Upper lobe of right lung (tissue), 1 donor: ENCODE measurements around the gene NUTM2F. TPM values are rescaled to one million over a fixed set of nuclear protein-coding genes. Genes with fewer than 3 reads are reported as not detected.
"Not testable (repeated sequence)": the region's sequence is repeated elsewhere in the genome, so short reads cannot be mapped to it uniquely, and the experiment has no call there.

ENCODE experiments used
- ATAC-seq: fragments of 200-7000 bp; cut with Tn5 transposase; one replicate; pipeline ENCODE4 v1.9.1; 2020; ENCODE audit warnings: mild to moderate bottlenecking, moderate library complexity
- DNase-seq: peaks from one replicate; pipeline ENCODE4 v3.0.0-alpha.2; 2020
- H3K27ac ChIP-seq: fragments of 200-600 bp; one replicate; pipeline ENCODE4 v1.8.0; 2022
- H3K27me3 ChIP-seq: fragments of 200-600 bp; one replicate; pipeline ENCODE4 v1.8.0; 2022; ENCODE audit warnings: mild to moderate bottlenecking
- H3K36me3 ChIP-seq: fragments of 200-600 bp; one replicate; pipeline ENCODE4 v1.8.0; 2022
- H3K4me1 ChIP-seq: fragments of 200-600 bp; one replicate; pipeline ENCODE4 v1.8.0; 2022
- H3K4me3 ChIP-seq: fragments of 200-600 bp; one replicate; pipeline ENCODE4 v1.8.0; 2022; ENCODE audit warnings: mild to moderate bottlenecking
- H3K9me3 ChIP-seq: fragments of 200-600 bp; one replicate; pipeline ENCODE4 v1.8.0; 2022
- intact Hi-C: fragments of 100-400 bp; cut with DNase I; formaldehyde crosslinking; loops from one replicate; pipeline ENCODE4 v1.11.0; 2022
- long read RNA-seq: library from polyadenylated mRNA; unstranded; transcript quantifications from one replicate; pipeline ENCODE4 v2.0.0, GENCODE V29; 2021
- total RNA-seq: library from RNA; stranded (reverse); fragmentation: NEBNext Ultra II Directional; extraction: Animal tissue kit (Norgen Biotek cat#: 25700); gene quantifications from one replicate; pipeline ENCODE4 v1.2.1, GENCODE V29; 2021
- donor health status: DM: no; HTN: yes; CAD: no; lungs with severe emphysema.

The NUTM2F gene, protein sequence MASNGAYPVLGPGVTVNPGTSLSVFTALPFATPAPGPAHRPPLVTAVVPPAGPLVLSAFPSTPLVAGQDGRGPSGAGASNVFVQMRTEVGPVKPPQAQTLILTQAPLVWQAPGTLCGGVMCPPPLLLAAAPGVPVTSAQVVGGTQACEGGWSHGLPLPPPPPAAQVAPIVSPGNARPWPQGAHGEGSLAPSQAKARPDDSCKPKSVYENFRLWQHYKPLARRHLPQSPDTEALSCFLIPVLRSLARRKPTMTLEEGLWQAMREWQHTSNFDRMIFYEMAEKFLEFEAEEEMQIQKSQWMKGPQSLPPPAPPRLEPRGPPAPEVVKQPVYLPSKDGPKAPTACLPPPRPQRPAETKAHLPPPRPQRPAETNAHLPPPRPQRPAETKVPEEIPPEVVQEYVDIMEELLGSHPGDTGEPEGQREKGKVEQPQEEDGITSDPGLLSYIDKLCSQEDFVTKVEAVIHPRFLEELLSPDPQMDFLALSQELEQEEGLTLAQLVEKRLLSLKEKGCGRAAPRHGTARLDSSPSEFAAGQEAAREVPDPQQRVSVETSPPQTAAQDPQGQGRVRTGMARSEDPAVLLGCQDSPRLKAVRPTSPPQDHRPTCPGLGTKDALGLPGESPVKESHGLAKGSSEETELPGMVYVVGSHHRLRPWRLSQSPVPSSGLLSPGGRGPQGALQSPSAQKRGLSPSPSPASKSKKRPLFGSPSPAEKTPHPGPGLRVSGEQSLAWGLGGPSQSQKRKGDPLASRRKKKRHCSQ
- not detected for total RNA-seq
- long read RNA-seq = 0 reads

DNA sequence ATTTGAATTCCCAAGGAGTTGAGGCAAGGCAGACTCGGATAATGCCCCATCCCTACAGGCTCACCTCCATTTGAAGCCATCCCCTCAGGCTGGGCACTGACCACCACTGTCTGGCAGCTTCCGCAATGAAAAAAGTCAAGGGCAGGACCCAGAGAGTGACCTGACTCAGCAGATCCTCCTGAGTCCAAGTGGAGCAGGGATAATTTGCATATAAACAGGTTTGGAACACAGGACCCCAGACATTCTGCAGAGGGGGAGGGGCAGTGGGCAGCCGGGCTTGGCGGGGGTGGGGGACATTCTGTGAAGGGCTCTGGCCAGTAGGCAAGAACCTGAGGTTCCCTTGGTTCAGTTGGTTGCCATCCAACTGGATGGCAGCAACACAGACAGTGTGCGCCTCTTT lies at the start of gene NUTM2F:
TSS of gene NUTM2F (minus strand) at position 101 of the 400 bp plus-strand sequence. CDS start at position 80, 21 bp downstream.
- DNase-seq, H3K36me3 ChIP-seq, intact Hi-C loops: not testable (repeated sequence)

DNA sequence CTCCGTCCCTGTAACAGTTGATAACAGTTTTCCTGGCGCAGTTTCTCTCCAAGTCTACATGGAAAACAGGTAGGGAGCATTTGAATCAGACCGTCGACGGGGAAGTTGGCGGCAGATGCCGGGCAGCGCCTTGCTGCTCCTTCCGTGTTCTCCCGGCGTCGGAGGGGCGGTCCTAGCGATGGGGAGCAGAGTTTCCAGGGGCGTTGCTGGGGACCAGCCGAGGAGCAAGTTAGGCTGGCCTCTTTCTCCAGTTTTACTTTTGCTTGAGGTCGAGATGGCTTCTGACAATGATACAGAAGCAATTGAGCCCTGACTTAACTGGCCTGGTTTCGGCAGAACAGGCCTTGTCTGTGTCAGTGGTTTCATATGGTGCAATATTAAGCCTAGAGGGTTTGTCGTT lies 46.8 kb upstream of the NUTM2F start:
- intact Hi-C loops, H3K27ac ChIP-seq, DNase-seq, H3K36me3 ChIP-seq, H3K27me3 ChIP-seq, H3K4me1 ChIP-seq, H3K9me3 ChIP-seq: not testable (repeated sequence)
- ATAC-seq = peak; percentile 75
- H3K4me3 ChIP-seq = peak overlapping the region; percentile 55

More for the DNA sequence above, at the start of gene NUTM2F:
- H3K4me3 ChIP-seq, H3K27ac ChIP-seq, ATAC-seq, H3K9me3 ChIP-seq, H3K4me1 ChIP-seq, H3K27me3 ChIP-seq: not testable (repeated sequence)

DNA sequence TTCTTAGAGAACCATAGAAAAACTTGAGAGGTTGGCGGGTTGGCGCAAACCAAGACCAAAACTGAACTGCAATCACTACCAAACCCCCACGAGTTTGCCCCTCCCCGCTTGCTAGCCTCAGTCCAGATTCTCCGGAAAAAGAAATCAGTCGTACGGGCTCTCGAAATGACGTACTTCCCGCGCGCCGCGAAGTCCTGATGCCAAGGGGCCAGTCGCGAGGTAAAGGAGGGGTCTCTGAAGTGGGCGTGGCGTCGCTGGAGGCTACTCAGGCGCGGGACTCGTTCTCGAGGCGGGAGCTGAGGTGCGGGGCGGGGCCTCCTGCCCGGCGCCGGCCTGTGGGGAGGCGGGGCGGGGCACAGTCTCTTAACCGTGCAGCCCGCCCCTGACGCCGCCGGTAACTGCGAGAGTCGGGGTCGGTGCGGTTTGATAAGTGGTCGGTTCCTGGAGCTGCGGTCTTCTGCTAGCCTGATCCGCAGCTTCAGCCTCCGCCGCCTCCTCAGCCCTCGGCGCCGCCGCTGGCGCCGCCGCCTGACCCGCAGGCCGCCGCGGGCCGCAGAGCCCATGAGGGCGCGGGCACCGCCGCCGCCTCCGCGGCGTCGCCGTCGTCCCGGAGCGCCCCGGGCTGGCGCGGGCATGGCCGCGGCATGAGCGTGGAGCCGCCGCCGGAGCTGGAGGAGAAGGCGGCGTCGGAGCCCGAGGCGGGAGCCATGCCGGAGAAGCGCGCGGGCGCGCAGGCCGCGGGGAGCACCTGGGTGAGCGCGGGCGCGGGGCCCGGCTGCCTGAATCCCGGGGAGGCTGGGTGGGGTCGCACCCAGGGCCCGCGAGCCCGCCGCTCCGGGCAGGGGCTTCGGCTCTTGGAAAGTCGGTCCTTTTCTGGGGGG lies 46.0 kb upstream of the NUTM2F start:
- H3K27me3 ChIP-seq, H3K9me3 ChIP-seq, H3K4me1 ChIP-seq, H3K36me3 ChIP-seq, intact Hi-C loops: not testable (repeated sequence)
- DNase-seq (peak; percentile 96), ATAC-seq (peak; percentile 99)
- H3K27ac ChIP-seq = peak overlapping the region; percentile 82
- peak overlapping the region; percentile 55 for H3K4me3 ChIP-seq

DNA sequence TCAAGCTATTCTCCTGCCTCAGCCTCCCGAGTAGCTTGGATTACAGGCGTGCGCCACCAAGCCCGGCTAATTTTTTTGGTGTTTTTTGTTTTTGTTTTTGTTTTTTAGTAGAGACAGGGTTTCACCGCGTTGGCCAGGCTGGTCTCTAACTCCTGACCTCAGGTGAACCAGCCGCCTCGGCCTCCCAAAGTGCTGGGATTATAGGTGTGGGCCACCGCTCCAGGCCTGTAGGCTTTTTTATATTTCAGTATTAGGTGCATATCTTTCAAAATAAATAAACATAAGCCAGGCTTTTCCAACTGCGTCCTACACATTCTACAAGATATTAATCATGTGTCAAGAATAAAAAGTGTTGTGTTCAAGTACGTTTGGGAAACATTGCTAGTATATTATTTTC lies 45.3 kb upstream of the NUTM2F start:
- H3K27me3 ChIP-seq, H3K4me1 ChIP-seq, H3K9me3 ChIP-seq, DNase-seq, ATAC-seq, intact Hi-C loops, H3K36me3 ChIP-seq: not testable (repeated sequence)
- peak overlapping the region; percentile 55 for H3K4me3 ChIP-seq
- H3K27ac ChIP-seq = peak overlapping the region; percentile 82

DNA sequence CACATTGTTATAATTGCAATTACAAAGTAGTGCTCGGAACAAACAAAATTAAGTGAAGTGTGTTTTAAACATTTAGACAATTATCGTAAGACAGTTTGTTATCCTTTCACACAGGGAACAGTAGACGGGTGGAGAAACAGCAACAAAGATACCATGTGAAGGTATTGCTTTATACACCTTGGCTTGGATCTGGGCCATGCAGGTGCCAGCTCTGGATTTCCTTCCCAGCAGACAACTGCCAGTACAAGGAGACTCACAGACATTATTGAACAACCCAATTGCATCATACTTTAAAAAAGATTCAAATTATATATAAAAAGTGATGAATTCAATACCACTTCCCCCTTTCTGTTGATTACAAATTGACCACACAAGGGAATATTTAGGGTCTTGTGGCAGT lies 41.8 kb upstream of the NUTM2F start:
- H3K27ac ChIP-seq, ATAC-seq, intact Hi-C loops, H3K9me3 ChIP-seq, DNase-seq, H3K27me3 ChIP-seq, H3K36me3 ChIP-seq, H3K4me1 ChIP-seq, H3K4me3 ChIP-seq: not testable (repeated sequence)

DNA sequence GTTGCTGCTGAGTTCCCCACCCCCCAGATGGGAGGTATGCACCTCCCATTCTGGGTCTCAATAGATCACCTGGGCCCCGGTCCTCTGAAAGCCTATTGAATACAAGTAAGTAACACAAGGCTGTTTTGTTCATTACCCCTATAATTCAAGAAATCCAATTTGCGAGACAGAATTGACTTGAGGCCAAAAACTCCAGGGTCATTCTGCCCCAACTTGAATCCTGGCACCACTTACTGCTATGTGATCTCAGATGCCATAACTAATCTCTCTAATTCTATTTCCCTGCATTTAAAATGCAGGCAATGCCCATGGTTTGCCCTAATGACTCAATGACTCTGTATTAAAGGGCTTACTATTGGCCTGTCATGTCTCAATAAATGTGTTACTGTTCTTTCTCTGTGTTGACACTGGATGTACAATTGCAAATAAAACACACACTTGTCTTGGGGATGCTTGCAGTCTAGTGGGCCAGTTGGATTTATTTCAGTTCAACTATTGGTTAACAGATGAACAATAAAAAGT lies 35.7 kb upstream of the NUTM2F start:
- H3K4me1 ChIP-seq, H3K4me3 ChIP-seq, H3K36me3 ChIP-seq, H3K27me3 ChIP-seq, H3K9me3 ChIP-seq, DNase-seq, H3K27ac ChIP-seq, ATAC-seq, intact Hi-C loops: not testable (repeated sequence)

DNA sequence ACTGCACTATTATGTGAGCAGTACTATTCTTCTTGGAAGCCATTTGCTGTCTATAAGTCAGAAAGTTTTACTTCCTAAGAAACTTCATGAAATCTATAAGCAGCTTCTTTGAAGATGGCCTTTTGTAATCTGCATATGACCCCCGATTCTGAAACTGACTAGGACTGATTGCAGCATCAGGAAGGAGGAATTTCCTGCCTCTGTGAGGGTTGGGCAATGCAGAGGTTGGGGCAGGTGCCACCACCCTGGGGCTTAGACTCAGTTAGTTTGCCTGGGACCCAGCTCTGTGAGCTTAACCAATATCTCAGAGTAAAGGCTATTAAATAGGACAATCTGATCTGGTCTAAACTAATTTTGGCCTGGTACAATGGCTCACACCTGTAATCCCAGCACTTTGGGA lies 28.7 kb upstream of the NUTM2F start:
- H3K4me1 ChIP-seq, intact Hi-C loops, H3K9me3 ChIP-seq, H3K4me3 ChIP-seq, H3K27ac ChIP-seq, H3K36me3 ChIP-seq, H3K27me3 ChIP-seq, DNase-seq: not testable (repeated sequence)
- ATAC-seq = peak; percentile 62

DNA sequence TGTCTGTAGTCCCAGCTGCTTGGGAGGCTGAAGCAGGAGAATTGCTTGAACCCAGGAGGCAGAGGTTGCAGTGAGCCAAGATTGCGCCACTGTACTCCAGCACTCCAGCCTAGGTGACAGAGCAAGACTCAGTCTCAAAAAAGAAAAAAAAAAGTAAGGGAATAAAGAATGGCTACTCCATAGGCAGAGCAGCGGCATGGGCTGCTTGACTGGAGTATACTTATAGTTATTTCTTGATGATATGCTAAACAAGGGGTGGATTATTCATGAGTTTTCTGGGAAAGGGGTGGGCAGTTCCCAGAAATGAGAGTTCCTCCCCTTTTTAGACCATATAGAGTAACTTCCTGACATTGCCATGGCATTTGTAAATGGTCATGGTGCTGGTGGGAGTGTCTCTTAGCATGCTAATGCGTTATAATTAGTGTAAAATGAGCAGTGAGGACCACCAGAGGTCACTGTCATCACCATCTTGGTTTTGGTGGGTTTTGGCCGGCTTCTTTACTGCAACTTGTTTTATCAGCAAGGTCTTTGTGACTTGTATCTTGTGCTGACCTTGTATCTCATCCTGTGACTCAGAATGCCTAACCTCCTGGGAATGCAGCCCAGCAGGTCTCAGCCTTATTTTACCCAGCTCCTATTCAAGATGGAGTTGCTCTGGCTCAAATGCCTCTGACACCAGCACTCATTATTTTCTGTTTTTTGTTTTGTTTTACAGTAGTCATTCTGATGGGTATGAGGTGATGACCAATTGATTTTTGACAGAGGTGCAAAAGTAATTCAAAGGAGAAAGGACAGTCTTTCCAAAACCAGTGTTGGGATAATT lies 23.7 kb upstream of the NUTM2F start:
- H3K27me3 ChIP-seq, H3K4me1 ChIP-seq, H3K4me3 ChIP-seq, ATAC-seq, H3K36me3 ChIP-seq, H3K9me3 ChIP-seq, DNase-seq, H3K27ac ChIP-seq, intact Hi-C loops: not testable (repeated sequence)

DNA sequence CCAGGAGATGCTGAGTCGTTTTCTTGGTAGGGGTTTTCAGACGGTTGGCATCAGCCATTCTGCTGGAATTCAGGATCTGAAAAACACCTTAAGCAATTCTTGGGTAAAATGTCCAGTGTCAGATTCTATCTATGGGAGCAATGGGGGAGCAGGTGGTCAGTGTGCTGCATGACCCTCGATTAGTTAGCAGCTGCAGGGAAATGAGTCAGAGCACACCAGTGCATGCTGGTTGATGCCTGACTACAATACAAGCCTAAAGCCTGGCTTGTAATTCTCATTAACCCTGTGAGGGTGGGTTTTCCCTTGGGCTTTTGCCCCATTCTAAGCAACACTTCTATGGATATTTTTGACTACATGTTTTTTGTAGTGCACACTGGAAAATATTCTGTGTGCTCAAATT lies 20.3 kb upstream of the NUTM2F start:
- intact Hi-C loops, H3K9me3 ChIP-seq, H3K36me3 ChIP-seq, H3K4me1 ChIP-seq, H3K4me3 ChIP-seq, DNase-seq, H3K27ac ChIP-seq, H3K27me3 ChIP-seq, ATAC-seq: not testable (repeated sequence)

DNA sequence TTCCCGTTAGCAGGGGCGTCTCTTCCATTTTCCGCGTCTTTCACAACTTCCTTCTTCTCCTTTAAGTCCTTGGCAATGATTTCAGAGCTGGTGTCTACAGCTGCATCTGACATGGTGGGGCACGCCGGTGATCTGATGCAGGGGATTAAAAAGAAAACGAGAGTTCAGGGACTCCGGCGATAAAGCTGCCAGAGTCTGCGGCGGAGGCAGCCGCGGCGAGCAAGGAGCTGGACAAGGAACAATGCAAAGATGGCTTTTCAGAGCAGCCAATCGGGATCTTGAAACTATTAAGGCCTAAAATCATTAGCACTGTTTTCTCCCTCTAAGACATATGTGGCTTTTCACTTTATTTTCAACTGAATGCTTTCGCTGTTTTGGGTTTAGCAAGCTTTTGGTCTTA lies 19.0 kb upstream of the NUTM2F start:
- H3K4me3 ChIP-seq, H3K4me1 ChIP-seq, H3K9me3 ChIP-seq, DNase-seq, H3K36me3 ChIP-seq, intact Hi-C loops, H3K27ac ChIP-seq, ATAC-seq, H3K27me3 ChIP-seq: not testable (repeated sequence)

DNA sequence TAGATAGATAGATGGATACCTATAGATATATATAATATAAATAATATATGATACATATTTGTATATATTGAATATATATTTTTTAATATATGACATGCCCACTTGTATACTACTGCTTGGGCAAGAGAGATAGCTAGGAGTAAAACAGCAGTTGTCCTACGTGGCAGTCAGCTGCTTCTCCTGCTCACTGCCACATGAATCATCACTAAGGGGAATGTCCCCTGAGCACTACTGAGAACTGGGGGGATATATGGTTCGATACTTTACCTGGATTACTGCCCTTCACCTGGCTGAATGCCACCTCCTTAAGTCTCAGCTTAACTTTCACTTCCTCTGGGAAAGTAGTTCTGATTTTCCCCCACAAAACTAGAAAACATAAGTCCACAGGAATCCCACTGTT lies 13.3 kb upstream of the NUTM2F start:
- not testable (repeated sequence) for ATAC-seq

DNA sequence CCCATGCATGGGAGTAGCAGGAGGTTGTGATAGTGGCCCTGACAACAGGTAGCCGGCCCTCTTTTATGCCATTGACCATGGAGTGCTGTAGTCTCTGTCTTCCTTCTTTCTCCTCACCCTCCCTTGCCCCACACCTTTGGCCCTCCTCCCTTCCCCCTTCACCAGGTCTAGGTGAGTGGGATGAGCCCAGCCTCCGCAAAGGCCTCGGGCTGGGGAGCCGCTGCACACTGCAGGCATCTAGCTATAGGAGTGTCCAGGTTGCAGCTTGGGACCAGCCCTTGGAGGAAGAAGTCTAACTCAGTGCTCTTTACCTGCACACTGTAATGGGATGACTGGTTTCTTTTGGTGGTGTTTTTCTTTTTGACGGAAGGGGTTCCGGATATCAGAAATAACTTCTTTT lies 12.3 kb upstream of the NUTM2F start:
- ATAC-seq = peak; percentile 24
- H3K4me3 ChIP-seq, H3K9me3 ChIP-seq, H3K27ac ChIP-seq, H3K36me3 ChIP-seq, H3K27me3 ChIP-seq, H3K4me1 ChIP-seq, intact Hi-C loops, DNase-seq: not testable (repeated sequence)

More for the DNA sequence above, 13.3 kb upstream of the NUTM2F start:
- H3K4me3 ChIP-seq, H3K4me1 ChIP-seq, H3K27me3 ChIP-seq, H3K27ac ChIP-seq, H3K9me3 ChIP-seq, DNase-seq, H3K36me3 ChIP-seq, intact Hi-C loops: not testable (repeated sequence)

DNA sequence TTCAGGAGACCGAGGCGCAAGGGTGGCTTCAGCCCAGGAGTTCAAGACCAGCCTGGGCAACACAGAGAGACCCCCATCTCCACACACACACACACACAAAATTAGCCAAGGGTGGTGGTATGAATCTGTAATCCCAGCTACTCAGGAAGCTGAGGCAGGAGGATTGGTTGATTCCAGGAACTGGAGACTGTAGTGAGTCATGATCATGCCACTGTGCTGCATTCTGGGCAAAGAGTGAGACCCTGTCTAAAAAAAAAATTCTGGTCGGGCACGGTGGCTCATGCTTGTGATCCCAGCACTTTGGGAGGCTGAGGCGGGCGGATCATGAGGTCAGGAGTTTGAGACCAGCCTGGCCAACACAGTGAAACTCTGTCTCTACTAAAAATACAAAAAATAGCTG lies 11.2 kb upstream of the NUTM2F start:
- H3K4me1 ChIP-seq, H3K27ac ChIP-seq, DNase-seq, intact Hi-C loops, H3K4me3 ChIP-seq, H3K27me3 ChIP-seq, H3K36me3 ChIP-seq, H3K9me3 ChIP-seq: not testable (repeated sequence)
- peak; percentile 61 for ATAC-seq
